K562 (cell line): ENCODE data around the gene MGRN1. TPM values are rescaled to one million over a fixed set of nuclear protein-coding genes. Genes with fewer than 3 reads are reported as not detected.
"Not testable (repeated sequence)": the region's sequence is repeated elsewhere in the genome, so short reads cannot be mapped to it uniquely, and the experiment has no call there.

ENCODE experiments used
- ARNT ChIP-seq, 2 experiments: fragments of 450-650 bp; IDR thresholded peaks; 2 replicates each; pipeline ENCODE4 v1.6.1; 2016; ENCODE audit warnings: mild to moderate bottlenecking in 1 of 2
- CREM ChIP-seq: IDR thresholded peaks from 2 replicates; pipeline ENCODE4 v1.6.1; 2014; ENCODE audit warnings: antibody characterized with exemption, low read depth
- CTCF ChIP-seq, 3 experiments: IDR thresholded peaks in 2 of 3; conservative IDR thresholded peaks in 1 of 3; 2 replicates each; pipeline ENCODE4 v1.5.1; 2011 to 2012; ENCODE audit warnings: low read length in 3 of 3, mild to moderate bottlenecking in 3 of 3, control low read depth in 2 of 3, improper control_type of control experiment in 1 of 3, inconsistent platforms in 1 of 3, low read depth in 1 of 3, mixed read lengths in 1 of 3, moderate library complexity in 1 of 3; ENCODE audit not compliant: insufficient read depth in 2 of 3
- DPF2 ChIP-seq: fragments of 450-650 bp; IDR thresholded peaks from 2 replicates; pipeline ENCODE4 v1.6.1; 2016
- E2F6 ChIP-seq, 2 experiments: IDR thresholded peaks; 2 replicates each; pipeline ENCODE4 v1.6.1; 2011; ENCODE audit warnings: borderline replicate concordance in 1 of 2, control low read depth in 1 of 2, low read depth in 1 of 2, low read length in 1 of 2, mild to moderate bottlenecking in 1 of 2, mixed read lengths in 1 of 2, moderate library complexity in 1 of 2; ENCODE audit not compliant: insufficient read depth in 1 of 2, insufficient read length in 1 of 2, poor library complexity in 1 of 2, severe bottlenecking in 1 of 2; ENCODE audit errors: extremely low read depth in 1 of 2
- KLF16 ChIP-seq: IDR thresholded peaks from 2 replicates; pipeline ENCODE4 v1.6.1; 2016; ENCODE audit warnings: antibody characterized with exemption
- MAX ChIP-seq: sonication (generic); formaldehyde crosslinking; IDR thresholded peaks from 2 replicates; pipeline ENCODE4 v1.9.0; 2022; ENCODE audit warnings: mild to moderate bottlenecking, missing genetic modification reagents
- MAZ ChIP-seq, 2 experiments: fragments of 450-650 bp in 1 of 2; sonication (generic) in 1 of 2; formaldehyde crosslinking; IDR thresholded peaks in 1 of 2; conservative IDR thresholded peaks in 1 of 2; 2 replicates each; pipeline versions ENCODE4 v1.4.0 to v1.5.0; 2020; ENCODE audit warnings: mild to moderate bottlenecking in 1 of 2, missing genetic modification reagents in 1 of 2
- MYC ChIP-seq, 2 experiments: fragments of 250-450 bp in 1 of 2; sonication (Bioruptor Pico) in 1 of 2; IDR thresholded peaks; 2 replicates each; pipeline versions ENCODE4 v1.5.1 to v1.6.1; 2012 to 2021; ENCODE audit warnings: low read depth in 2 of 2, borderline replicate concordance in 1 of 2, improper control_type of control experiment in 1 of 2, low read length in 1 of 2, mild to moderate bottlenecking in 1 of 2, moderate library complexity in 1 of 2
- MYNN ChIP-seq, 2 experiments: sonication (generic); formaldehyde crosslinking in 1 of 2; IDR thresholded peaks; 2 replicates each; pipeline versions ENCODE4 v1.5.0 to v1.6.1; 2016 to 2020; ENCODE audit warnings: antibody characterized with exemption in 1 of 2, missing genetic modification reagents in 1 of 2
- PRDM10 ChIP-seq: fragments of 450-650 bp; IDR thresholded peaks from 2 replicates; pipeline ENCODE4 v1.6.1; 2018; ENCODE audit not compliant: partially characterized antibody
- TBL1XR1 ChIP-seq, 2 experiments: IDR thresholded peaks; 2 replicates each; pipeline ENCODE4 v1.6.1; 2012; ENCODE audit warnings: improper control_type of control experiment in 2 of 2, low read length in 2 of 2, mild to moderate bottlenecking in 1 of 2
- TOE1 ChIP-seq, 2 experiments: fragments of 450-650 bp in 1 of 2; sonication (generic) in 1 of 2; formaldehyde crosslinking in 1 of 2; IDR thresholded peaks; 2 replicates each; pipeline versions ENCODE4 v1.7.1 to v1.8.0; 2016 to 2022; ENCODE audit warnings: borderline replicate concordance in 2 of 2, mild to moderate bottlenecking in 2 of 2, antibody characterized with exemption in 1 of 2, inconsistent platforms in 1 of 2, low read depth in 1 of 2, missing genetic modification reagents in 1 of 2, moderate library complexity in 1 of 2
- USF1 ChIP-seq: sonication (generic); formaldehyde crosslinking; IDR thresholded peaks from 2 replicates; pipeline ENCODE4 v1.9.0; 2022; ENCODE audit warnings: mild to moderate bottlenecking, missing genetic modification reagents
- USF2 ChIP-seq: sonication (generic); formaldehyde crosslinking; IDR thresholded peaks from 2 replicates; pipeline ENCODE4 v1.5.0; 2020; ENCODE audit warnings: missing genetic modification reagents
- polyA plus RNA-seq, 8 experiments: library from polyadenylated mRNA; depleted of rRNA in 4 of 8; stranded (reverse) in 5 of 8; unstranded in 3 of 8; fragments of >200 nt; fragmentation: Nextera tagmentation in 2 of 8; fragmentation: Illumina TruSeq in 1 of 8; extraction: Ambion mirVana in 2 of 8; extraction: Trizol in 1 of 8; gene quantifications; 2 replicates each; pipeline versions ENCODE4 v1.2.1 to v1.2.3, GENCODE V29; 2011 to 2014; ENCODE audit warnings: inconsistent platforms in 1 of 8, missing spikeins in 1 of 8
- total RNA-seq, 7 experiments: library from RNA; depleted of rRNA in 6 of 7; stranded (reverse); fragments of >200 nt in 6 of 7; fragmentation: Illumina TruSeq in 2 of 7; extraction: Trizol in 2 of 7; gene quantifications; 2 replicates each; pipeline versions ENCODE4 v1.2.1 to v1.2.3, GENCODE V29; 2011 to 2021; ENCODE audit warnings: low replicate concordance in 1 of 7

MGRN1 gene
- total and polyA plus RNA-seq, 9 of the 15 experiments (the other 6 are each of a cell fraction or from before 2014, with no cell fraction given), result 0.15 to 37.9 (median 6.0) TPM

GRCh38 chr16:4650443-4651074 is 25.9 kb downstream of the MGRN1 start (continued):
- peak; percentile 27 for TF ChIP-seq PRDM10
- TF ChIP-seq TOE1 (IDR thresholded peaks at IDR 0.05; ENCODE audit: borderline replicate concordance), result peak; percentile 46; the same call in 1 of the 2 replicates
- not testable (repeated sequence) for TF ChIP-seq TOE1 (CRISPR knock-in tag; IDR thresholded peaks at IDR 0.05; ENCODE audit: borderline replicate concordance, low read depth); MYC (CRISPR knock-in tag; IDR thresholded peaks at IDR 0.05; ENCODE audit: borderline replicate concordance, low read depth); MYNN (CRISPR knock-in tag; IDR thresholded peaks at IDR 0.05)
- TF ChIP-seq KLF16, result 0 out of 2 replicates have a peak, but pooled peaks have one; percentile 41
- 0 out of 4 replicates have a peak, but pooled peaks of 1 of the 2 experiments have one; percentile 8 for TF ChIP-seq TBL1XR1 (IDR thresholded peaks at IDR 0.05; ENCODE audit: low read length in 2 of 2)
- TF ChIP-seq MYC (IDR thresholded peaks at IDR 0.05; ENCODE audit: low read depth, low read length), result peak; percentile 91
- 0 out of 2 replicates have a peak, but pooled peaks have one; percentile 20 for TF ChIP-seq DPF2
- TF ChIP-seq CREM, result 0 out of 2 replicates have a peak, but pooled peaks have one; percentile 15
- TF ChIP-seq ARNT (IDR thresholded peaks at IDR 0.05), result 0 out of 4 replicates have a peak, but pooled peaks of 1 of the 2 experiments have one; percentile 19
- peak; percentile 86 for TF ChIP-seq USF2
- peak; percentile 80 for TF ChIP-seq MAX (CRISPR knock-in tag)
- peak; percentile 72; the same call in 1 of the 2 replicates for TF ChIP-seq MYNN (IDR thresholded peaks at IDR 0.05)
- TF ChIP-seq USF1, result peak; percentile 86
- peak; percentile 81 to 95 (median 83) for TF ChIP-seq CTCF (IDR thresholded peaks at IDR 0.05 in 2 of 3, conservative IDR thresholded peaks at IDR 0.05 in 1 of 3; ENCODE audit: insufficient read depth in 2 of 3, low read depth in 1 of 3, low read length in 3 of 3)
- TF ChIP-seq E2F6 (IDR thresholded peaks at IDR 0.05; ENCODE audit: borderline replicate concordance in 1 of 2, extremely low read depth in 1 of 2, insufficient read depth in 1 of 2, insufficient read length in 1 of 2, low read depth in 1 of 2, low read length in 1 of 2, poor library complexity in 1 of 2, severe bottlenecking in 1 of 2), result peak in 1 of 2 experiments; percentile 75
- TF ChIP-seq MAZ (CRISPR knock-in tag; conservative IDR thresholded peaks at IDR 0.05 in 1 of 2, IDR thresholded peaks at IDR 0.05 in 1 of 2), result peak in 1 of 2 experiments; percentile 40; a peak in 2 of 4 replicates
